ENCODE measurements around the gene DPP10.

DNA sequence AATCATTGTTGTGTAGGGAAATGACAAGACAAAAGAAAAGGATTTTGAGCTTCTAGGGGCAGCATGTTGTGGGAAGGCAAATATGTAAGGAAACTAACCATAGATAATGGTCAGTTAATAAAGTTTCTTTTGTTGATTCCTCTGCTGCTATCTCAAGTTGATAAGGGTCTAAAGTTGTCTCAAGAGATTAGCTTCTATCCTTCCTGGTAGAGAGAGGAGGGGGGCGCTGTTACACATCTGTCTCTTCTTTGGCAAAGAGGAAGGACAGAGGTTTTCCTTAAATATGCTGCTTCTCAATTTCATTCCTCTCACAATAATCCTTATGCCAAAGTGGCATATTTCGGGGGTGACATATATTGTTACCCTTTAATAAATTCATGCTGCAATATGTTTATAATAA is 944.0 kb downstream of the DPP10 start:
- TF ChIP-seq POLR2A (IDR thresholded peaks at IDR 0.05) (no peak), CTCF (IDR thresholded peaks at IDR 0.05) (no peak)
